Activated T-helper 1 cell treated with Interleukin-2 at 50 U/mL for 16 hours (primary cell): ENCODE results near the gene TTC32.

Experiments used
- DNase-seq: peaks from one replicate; pipeline ENCODE4 v3.0.0-alpha.2; 2020; ENCODE audit warnings: low read depth

The TTC32 gene

DNA sequence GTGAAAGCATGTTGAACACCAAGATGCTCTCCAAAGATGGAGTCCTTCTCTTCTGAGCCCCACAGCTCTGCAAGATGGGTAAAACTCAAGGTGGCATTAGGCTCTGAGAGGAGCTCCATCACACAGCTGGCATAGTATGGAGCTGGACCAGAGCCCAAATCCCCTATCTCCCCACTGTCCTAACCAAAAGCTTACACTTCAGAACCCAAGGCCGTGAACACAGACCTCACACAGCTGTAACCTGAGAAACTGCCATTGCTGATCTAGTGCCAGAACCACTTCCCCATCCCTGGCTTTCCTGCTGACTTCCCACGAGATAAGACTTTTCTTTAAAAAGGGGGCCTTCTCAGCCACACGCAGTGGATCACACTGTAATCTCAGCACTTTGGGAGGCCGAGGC is 25.0 kb downstream of the TTC32 start:
- no peak for DNase-seq

DNA sequence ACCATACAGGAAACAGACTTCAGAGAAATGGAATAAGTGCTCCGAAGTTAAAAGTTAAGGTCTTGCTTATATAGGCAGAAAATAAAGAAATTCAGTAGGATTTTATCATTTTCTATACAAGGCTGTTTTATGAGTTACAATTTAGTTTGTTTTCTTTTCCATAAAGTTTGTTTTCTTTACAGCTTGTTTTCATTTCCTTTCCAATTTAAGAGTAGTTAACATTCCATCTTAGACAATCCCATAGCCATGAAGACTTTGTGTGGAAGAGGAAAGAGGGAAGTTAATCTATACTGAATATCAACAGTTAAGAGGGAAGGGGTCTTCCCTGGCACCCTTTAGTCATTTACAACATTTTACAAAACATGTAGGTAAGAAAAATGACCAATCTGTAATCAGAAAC is 26.5 kb downstream of the TTC32 start:
- DNase-seq = no peak

DNA sequence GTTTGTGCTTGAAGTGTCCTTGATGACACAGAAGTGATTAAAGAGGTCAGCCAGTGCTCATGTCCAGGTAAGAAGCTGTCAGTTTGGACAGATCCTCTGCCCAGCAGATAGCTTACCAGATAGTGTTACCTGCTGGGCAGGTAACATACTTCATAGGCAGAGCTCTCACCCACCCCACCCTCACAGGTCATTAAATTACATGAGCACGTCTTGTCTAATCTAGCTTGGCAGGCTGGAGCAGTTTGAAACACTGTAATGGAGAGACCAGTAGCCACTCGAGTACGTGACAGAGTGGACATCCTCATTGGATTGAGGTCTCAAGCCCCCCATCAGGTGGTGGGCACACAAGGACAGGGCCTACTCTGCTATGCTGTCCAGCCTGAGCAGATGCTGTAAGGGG is 27.1 kb downstream of the TTC32 start:
- no peak for DNase-seq

DNA sequence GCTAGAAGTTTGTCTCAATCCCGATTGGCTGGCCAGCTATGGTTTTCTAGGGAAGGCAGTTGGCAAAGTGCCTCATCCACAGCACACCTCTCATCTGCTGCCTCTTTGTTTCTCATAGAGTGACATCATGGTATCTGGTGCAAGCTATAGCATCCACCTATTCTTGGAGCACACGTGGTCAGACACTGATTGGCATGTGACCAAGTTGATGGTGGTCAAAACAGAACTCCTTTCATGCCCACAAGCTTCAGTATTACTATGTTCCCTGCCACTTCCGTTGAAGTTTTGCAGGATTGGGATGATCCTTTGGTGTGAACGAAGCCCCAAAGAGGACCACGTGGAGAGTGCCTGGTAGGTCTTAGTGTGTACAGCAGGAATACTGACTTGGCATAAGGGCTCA is 28.8 kb downstream of the TTC32 start:
- DNase-seq = no peak

DNA sequence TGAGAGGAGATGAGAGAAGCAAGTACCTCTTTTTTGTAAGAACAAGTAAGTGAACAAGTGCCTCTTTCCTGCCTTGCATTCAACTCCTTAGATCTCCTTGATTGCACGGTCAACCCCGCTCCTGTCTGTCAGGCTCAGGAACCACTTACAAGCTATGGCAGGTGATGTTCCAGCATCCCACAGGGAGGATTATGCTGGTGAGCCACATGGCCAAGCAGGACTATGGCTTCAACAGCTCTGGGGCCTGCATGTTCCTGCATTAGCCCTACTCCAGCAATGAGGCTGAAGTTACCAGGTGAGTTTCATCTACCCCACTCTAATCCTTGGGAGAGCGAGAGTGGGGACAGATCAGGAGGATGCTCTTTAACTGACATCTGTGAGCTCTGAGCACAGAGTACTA is 29.5 kb downstream of the TTC32 start:
- no peak for DNase-seq

DNA sequence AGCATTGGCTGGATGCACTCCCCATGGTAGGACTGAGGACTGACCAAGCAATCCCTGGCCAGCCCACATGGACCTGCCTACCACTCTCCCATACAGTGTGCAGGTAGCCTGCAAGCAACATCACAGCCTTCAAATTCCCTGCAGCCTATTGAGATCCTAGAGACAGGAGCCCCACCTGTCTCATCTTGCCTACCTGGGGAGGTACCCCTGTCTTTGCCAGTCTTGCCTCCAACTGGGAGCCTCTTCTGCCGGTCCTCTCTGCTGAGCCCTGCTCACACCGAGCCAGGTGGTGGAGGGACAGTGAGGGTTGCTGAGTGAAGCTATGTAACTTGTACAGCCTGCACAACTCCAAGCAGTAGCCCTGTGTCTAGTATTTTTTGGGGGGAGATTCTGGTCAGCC is 29.9 kb downstream of the TTC32 start:
- no peak for DNase-seq

DNA sequence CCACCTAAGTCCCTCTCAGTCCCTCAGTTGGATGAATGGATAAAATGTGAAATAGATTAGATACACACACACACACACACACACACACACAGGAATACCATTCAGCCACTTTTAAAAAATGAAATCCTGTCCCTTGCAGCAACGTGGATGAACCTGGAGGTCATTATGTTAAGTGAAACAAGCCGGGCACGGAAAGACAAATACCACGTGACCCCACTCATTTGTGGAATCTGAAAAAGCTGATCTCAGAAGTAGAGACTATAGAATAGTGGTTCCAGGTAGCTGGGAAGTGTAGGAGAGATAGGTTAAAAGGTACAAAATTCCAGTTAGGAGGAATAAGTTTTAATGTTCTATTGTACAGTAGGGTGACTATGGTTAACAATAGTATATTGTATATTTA is 31.0 kb downstream of the TTC32 start:
- DNase-seq = no peak

DNA sequence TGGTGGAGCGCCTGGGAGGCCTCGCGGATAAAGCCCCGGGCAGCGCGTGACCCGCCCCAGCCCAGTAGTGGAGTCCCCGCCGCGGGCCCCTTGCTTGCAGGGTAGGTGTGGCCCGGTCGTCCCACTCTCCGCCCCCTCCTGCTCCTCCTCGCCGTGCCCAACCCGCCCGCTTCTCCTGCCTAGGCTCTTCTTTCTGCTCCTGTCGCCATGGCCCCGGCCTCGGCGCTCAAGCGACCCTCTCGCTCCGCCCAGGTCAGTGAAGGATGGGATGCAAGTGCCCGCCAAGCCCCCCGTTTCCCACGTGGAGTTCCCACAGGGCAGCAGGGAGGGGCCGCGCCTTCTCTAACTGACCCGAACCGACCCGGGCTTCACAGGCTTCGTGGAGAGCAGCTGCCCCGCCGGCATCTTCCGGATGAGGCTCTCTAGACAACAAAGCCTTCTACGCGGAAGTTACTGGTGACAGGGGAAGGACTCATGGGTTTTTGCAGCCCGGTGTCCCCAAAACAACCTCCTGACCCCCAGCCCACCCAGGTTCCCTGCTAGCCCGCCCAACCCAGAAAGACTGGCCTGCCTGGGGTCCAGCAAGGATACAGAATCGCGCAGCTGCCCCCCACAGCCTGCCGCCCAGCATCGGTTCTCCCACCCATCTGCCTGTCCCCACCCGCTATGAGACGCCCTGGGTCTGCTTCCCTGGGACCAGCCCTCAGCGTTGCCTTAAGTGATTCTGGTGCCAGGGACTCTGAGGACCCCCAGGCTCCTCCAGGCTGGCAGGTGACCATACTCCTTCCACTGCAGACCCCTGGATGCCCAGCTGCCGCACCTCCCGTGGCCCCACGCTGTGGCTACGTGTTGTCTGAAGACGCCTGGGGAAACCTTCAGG is 32.8 kb downstream of the TTC32 start:
- DNase-seq = peak; percentile 58

DNA sequence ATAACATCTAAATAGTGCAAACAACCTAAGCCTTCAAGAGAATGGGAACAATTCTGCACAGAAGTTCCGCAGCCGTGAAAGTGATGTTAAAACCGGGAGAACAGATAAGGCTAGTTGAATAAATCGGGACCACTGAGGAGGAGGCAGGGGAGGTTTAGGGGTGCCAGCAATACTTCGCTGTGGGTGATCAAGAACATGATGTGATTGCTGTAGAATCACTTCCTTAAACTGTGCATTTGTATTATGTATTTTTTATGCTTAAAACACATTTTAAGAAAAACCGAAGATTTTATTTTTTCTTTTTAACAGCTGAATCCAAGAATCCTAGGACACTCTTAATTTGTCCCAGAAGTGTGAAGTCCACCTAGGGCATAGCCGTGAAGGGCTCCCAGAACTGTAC is 33.6 kb downstream of the TTC32 start:
- DNase-seq = no peak

DNA sequence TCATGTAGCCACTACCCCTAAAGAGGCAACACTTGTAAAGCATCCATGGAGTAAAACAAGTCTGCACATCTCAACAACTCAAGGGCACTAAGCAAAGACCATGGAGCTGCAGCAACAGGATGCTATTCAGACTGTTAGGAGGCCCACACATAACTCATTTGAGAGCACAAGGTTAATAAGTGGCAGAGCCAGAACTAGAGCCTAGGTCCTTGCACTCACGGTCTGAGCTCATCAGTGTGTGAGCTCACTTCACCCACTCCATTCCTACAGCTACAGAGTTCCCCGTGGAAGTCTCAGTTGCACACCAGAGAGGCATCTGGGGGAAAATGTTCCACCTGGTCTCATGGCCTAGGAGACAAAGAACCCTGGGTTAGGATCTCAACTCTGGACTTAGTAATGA is 35.0 kb downstream of the TTC32 start:
- DNase-seq = no peak

DNA sequence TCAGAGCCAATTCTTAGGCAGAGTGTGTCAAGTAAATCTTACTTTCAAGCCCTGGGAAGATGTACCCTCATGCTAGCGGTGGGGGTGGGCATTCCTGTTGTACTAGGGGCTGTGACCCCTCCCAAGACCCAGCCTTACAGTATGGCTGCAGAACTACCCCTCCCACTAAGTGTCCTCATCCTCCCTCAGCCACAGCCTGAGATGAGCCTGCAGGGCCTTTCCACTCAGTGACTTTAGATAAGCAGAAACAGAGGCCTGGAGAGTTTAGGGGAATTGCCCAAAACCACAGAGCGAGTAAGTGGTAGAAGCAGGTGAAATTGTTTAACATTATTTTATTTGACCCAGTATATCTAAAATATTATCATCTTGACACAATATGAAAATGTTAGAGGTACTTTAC is 36.6 kb downstream of the TTC32 start:
- no peak for DNase-seq

DNA sequence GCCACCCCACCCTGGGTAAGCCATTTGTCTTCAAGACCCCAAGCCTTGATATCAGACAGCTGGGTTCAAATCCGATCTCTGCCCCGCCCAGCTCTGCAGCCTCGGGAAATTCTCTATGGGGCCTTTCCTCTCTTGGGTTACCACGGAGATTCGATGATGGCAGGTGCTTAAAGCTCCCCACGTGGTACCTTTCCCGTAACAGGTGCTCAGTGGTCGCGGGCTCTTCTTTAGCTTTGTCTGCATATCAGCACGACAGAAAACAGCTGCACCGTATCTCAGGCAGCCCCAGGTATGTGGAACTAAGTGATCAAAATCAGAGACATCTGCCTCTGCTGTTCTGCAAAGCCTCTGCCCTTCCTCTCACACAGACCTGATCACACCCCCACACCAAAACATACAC is 37.4 kb downstream of the TTC32 start:
- no peak for DNase-seq

DNA sequence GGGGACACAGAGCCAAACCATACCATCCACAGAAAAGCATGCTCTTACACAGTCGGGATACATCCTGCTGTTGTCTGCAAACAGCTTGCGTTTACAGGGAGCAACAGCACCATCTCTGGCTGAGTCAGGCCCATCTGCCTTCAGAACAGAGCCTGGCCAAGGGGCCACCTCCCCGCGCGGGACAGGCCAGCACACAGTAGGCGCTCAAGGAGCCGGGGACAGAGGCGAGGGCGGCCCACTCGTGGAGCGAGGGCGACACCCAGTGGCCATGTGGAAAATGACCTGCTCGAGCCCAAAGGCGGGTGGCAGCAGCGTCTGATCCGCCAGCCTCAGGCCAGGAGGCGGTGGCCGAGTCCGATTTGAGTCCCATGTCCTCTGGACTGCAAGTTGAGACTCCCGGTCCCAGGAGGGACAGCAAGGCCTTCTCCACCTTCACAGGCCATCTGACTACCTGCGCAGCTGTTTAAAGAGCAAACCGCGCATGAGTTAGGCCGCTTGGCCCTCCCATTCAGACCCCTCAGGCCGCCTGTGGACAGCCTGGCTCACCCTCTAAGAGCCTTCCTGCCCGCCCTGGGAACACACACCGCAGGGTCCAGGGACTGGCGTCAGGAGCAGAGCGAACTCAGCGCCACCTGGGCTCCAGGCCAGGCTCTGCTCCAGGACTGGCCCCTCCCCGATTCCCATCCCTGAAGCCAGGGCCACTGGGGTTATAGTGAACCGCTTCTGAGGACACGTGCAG is 38.3 kb downstream of the TTC32 start:
- peak; percentile 51 for DNase-seq

DNA sequence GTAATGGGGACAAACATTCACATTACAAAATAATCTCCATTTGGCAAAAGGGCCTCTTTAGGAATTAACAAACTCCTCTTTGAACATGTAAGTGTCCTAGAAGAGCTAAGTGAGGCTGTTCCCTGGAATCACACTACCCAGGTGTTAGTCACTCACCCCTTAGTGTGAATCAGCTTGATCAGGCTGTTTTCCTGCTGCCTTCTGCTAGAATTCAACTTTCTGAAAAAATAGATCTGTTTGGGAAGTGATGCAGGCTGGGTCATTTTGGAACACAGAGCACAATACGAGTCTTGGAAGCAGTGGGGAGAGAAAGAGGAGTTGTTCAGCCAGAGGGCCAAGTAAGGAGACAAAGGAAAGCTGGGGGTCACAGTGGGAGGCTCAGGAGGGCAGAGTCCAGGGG is 40.0 kb downstream of the TTC32 start:
- DNase-seq = no peak

DNA sequence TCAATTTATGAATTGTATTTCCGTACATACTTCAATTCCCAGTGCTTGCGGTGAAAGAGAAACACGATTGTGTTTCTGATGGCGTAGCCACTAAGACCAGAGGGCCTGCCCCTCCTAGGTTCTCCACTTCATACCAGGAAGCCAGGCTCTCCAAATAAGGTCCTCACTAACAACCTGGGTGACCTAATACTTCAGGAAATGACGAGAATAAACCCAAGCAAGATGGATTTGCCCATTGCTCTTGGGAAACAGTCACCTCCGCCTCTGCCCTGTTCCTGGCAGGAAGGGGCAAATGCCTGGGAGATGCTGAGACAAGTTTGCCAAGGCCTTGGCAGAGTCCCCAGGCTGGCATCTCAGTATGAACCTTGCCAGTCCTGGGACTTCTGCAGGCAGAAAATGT is 41.8 kb downstream of the TTC32 start:
- DNase-seq = no peak

DNA sequence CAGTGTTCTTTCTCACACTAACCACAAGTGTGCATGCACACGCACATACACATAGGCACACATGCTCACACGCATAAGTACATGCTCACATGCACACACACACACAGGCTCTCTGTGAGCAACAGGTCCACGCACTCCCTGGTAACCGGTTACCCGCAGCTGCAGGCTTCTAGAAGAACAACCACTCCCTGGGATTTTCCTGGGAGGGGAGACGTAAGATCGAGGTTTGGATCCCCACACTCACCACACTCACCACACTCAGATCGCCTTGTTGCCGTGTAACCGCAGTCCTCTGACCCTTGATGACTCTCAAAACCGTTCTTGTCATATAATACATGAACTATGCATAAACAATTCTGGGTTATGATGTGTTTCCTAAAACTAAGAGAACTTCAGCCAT is 42.2 kb downstream of the TTC32 start:
- DNase-seq = no peak

DNA sequence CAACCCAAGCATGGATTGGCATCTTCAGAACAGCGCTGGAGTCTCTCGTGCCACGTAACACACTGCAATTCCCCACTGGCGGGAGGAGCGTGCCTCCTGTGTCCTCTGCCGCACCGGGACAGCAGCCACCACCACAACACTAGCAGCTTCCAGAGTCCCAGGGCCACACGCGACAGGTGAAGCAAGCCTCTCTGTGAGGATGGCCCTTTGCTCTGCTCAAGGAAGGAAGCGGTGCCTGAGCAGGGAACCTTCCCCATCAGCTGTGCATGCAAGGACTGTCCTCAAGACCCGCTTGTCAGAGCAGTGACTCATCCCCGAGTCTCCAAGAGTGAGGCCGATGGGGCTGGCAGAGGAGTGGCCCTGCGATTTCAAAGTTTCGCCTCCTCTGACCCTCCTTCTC is 44.0 kb downstream of the TTC32 start:
- DNase-seq = no peak

DNA sequence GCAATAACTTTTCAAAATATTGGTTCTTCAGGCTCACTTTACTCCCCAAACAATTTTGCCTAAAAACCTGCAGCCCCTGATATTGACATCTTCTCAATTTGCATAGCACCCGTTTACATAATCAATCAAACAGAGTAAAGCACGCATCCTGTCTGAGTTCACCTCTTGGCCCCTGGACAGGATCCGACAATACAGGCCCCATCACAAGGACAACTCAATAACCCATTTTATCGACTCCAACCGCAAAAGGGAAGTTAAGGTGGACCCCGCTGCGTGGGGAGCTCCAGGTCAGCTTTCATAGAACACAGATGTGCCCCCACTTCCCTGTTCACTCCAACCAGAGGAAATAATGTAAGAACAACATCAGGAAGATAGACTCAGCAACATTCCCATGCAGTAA is 44.7 kb downstream of the TTC32 start:
- no peak for DNase-seq

DNA sequence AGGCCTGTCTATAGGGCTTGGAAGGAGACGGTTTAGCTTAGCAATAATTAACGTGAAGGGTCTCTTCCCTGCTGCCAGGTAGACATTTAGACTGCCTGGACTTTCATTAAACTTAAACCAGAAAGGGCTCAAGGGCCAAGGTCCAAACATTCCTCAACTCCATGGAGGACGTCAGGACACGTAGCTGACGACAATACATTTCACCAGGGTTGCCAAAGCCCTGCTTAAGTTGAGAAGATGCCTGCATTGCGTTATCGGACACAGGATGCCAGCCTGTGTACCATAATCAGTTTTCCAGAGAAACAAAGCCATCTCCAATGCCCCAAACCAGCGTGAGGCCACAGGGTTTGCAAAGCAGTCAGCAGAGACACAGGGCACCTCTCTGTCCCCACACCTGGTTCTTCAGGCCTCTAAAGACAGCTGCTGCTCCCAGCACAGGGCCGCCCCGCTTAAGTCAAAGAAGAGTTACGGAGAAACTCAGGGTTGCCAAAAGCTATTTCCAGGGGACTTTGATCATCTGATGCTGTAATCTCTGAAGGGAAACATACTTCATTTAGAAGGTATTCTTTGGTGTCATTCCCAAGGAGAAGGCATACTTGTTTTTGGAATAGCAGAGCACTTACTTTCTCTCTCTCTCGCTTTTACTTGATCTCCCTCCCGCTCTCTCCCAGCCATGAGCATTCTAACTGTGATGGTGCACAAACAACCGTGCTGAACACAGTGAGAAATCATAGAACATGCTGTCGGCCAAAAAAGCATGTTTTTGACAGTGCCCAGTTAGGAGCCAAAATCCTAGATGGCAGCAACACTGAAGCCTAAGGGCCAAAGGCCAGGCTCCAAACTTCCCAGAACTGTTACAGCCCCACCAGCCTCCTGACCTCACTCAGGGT is 46.0 kb downstream of the TTC32 start:
- DNase-seq = no peak

DNA sequence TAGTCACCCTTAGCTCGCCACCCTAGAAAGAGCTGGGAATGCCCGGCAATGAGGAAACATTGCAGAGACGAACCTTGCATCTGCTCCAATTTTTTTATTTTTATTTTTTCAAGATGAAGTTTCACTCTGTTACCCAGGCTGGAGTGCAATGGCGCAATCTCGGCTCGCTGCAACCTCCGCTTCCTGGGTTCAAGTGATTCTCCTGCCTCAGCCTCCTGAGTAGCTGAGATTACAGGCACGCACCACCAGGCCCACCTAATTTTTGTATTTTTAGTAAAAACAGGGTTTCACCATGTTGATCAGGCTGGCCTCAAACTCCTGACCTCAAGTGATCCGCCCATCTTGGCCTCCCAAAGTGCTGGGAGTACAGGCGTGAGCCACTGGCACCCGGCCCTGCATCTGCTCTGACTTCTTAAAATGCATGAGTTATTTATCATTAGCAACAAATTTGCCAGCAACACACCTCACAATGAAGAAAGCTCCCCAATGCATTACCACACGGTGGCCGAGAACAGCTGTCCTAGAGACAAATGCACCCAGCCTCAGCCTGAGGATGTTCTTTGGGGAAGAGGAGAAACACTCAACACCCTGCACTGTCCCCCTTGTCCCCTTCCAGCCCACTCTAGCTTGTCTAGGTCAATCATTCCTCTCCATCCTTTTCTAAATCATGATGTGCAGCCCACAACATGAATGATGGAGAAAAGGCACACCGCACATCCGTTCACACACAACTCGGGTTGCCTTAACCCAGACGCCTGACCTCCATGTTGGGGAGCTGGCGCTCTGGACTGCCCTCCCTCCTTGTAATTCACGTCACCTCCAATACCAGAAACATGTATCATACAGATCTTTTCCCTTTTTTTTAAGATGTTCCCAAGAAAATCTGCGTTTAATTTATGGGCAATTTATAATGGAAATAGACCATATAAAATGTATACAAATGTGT is 46.9 kb downstream of the TTC32 start:
- DNase-seq = no peak

DNA sequence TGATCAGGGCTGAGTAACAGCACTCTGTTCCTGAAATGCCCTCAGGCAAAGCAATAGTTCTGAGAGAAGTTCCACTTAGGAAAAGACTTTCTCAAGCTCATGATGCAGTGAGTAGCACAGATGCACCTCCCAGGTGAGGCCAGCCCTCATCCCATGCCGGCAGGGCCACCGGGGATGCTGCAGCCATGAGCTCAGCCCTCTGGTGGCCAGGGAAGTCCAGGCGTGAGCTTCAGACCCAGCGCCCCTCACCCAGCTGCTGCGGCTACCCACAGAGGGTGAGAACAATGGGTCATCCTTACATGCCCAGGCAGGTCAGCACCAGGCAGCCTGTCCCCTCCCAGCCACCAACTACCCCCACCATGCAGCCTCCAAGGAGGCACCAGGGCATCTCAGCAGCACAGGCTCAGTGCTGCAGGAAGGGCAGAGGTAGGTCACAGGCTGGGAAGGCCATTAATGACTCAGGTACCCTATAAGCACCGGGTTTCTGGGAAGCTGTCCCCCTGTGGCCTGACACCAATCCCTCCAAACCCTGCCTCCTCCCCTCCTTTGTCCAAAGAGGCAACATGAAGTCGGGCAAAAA is 50.6 kb downstream of the TTC32 start:
- DNase-seq = no peak
